H9 (cell line): Measurements from ENCODE around the gene RND3. TPM values are rescaled to one million over a fixed set of nuclear protein-coding genes. Genes with fewer than 3 reads are reported as not detected.
A peak's percentile ranks its signal among the peaks of the same experiment; 100 is the strongest.

ENCODE experiments used
- DNase-seq: peaks from one replicate; pipeline ENCODE4 v3.0.0-alpha.2; 2017
- H2AFZ ChIP-seq: one replicate; pipeline ENCODE4 v1.6.1; 2013; ENCODE audit warnings: mild to moderate bottlenecking, low read length, control low read depth, moderate library complexity
- H2AK5ac ChIP-seq: 2 replicates; pipeline ENCODE4 v1.6.1; 2013; ENCODE audit warnings: low read length, control low read depth, mixed read lengths; ENCODE audit not compliant: insufficient read length
- H2BK120ac ChIP-seq: one replicate; pipeline ENCODE4 v1.6.1; 2013; ENCODE audit warnings: low read depth, mild to moderate bottlenecking, low read length, control low read depth, inconsistent platforms; ENCODE audit not compliant: poor library complexity, severe bottlenecking
- H2BK12ac ChIP-seq: 2 replicates; pipeline ENCODE4 v1.6.1; 2013; ENCODE audit warnings: low read length, control low read depth, mixed read lengths, low read depth; ENCODE audit not compliant: insufficient read length
- H2BK15ac ChIP-seq: 2 replicates; pipeline ENCODE4 v1.6.1; 2013; ENCODE audit warnings: low read depth, low read length, control low read depth
- H2BK20ac ChIP-seq: one replicate; pipeline ENCODE4 v1.6.1; 2013; ENCODE audit warnings: low read depth, mild to moderate bottlenecking, low read length, control low read depth, inconsistent platforms; ENCODE audit not compliant: poor library complexity, severe bottlenecking
- H2BK5ac ChIP-seq: 2 replicates; pipeline ENCODE4 v1.6.1; 2013; ENCODE audit warnings: low read length, control low read depth, mixed read lengths; ENCODE audit not compliant: insufficient read length
- H3K14ac ChIP-seq: 2 replicates; pipeline ENCODE4 v1.6.1; 2013; ENCODE audit warnings: low read length, control low read depth; ENCODE audit not compliant: insufficient read depth
- H3K18ac ChIP-seq: 2 replicates; pipeline ENCODE4 v1.6.1; 2013; ENCODE audit warnings: low read depth, mild to moderate bottlenecking, mixed read lengths, low read length, control low read depth; ENCODE audit not compliant: insufficient read length
- H3K23ac ChIP-seq: 2 replicates; pipeline ENCODE4 v1.6.1; 2013; ENCODE audit warnings: low read length, control low read depth, mixed read lengths, low read depth; ENCODE audit not compliant: insufficient read length
- H3K23me2 ChIP-seq: 2 replicates; pipeline ENCODE4 v1.6.1; 2013; ENCODE audit warnings: low read depth, mild to moderate bottlenecking, mixed read lengths, low read length, control low read depth; ENCODE audit not compliant: insufficient read length, poor library complexity, severe bottlenecking
- H3K27ac ChIP-seq: 2 replicates; pipeline ENCODE4 v1.5.1; 2013; ENCODE audit warnings: low read length, control low read depth, mixed read lengths, low read depth; ENCODE audit not compliant: insufficient read length
- H3K27me3 ChIP-seq: 2 replicates; pipeline ENCODE4 v1.6.1; 2013; ENCODE audit warnings: low read length, control low read depth, inconsistent platforms; ENCODE audit not compliant: insufficient read depth
- H3K4ac ChIP-seq: 2 replicates; pipeline ENCODE4 v1.6.1; 2013; ENCODE audit warnings: low read depth, mild to moderate bottlenecking, control low read depth, inconsistent platforms, low read length, moderate library complexity
- H3K4me1 ChIP-seq: 2 replicates; pipeline ENCODE4 v1.6.1; 2013; ENCODE audit warnings: low read length, control low read depth, inconsistent platforms; ENCODE audit not compliant: insufficient read depth
- H3K4me2 ChIP-seq: 2 replicates; pipeline ENCODE4 v1.6.1; 2013; ENCODE audit warnings: low read length, control low read depth, mixed read lengths; ENCODE audit not compliant: insufficient read length, insufficient read depth
- H3K56ac ChIP-seq: 2 replicates; pipeline ENCODE4 v1.6.1; 2013; ENCODE audit warnings: low read depth, mild to moderate bottlenecking, mixed read lengths, low read length, control low read depth; ENCODE audit not compliant: insufficient read length
- H3K79me1 ChIP-seq: 2 replicates; pipeline ENCODE4 v1.6.1; 2013; ENCODE audit warnings: low read depth, mild to moderate bottlenecking, moderate library complexity, low read length, control low read depth, inconsistent platforms; ENCODE audit not compliant: insufficient read depth, poor library complexity, severe bottlenecking
- H3K79me2 ChIP-seq: 2 replicates; pipeline ENCODE4 v1.6.1; 2013; ENCODE audit warnings: low read length, control low read depth, inconsistent platforms; ENCODE audit not compliant: insufficient read depth
- H3K9ac ChIP-seq: 2 replicates; pipeline ENCODE4 v1.6.1; 2013; ENCODE audit warnings: low read length, control low read depth, mixed read lengths; ENCODE audit not compliant: insufficient read length; ENCODE audit errors: extremely low read depth
- H3K9me3 ChIP-seq: one replicate; pipeline ENCODE4 v1.6.1; 2013; ENCODE audit warnings: low read depth, low read length, inconsistent platforms; ENCODE audit not compliant: control insufficient read depth
- H3T11ph ChIP-seq: one replicate; pipeline ENCODE4 v1.6.1; 2013; ENCODE audit warnings: mild to moderate bottlenecking, low read length, control low read depth, inconsistent platforms
- H4K20me1 ChIP-seq: one replicate; pipeline ENCODE4 v1.6.1; 2013; ENCODE audit not compliant: control insufficient read depth, insufficient read length, insufficient read depth
- H4K5ac ChIP-seq: 2 replicates; pipeline ENCODE4 v1.6.1; 2013; ENCODE audit warnings: low read depth, mild to moderate bottlenecking, mixed read lengths, low read length, control low read depth; ENCODE audit not compliant: insufficient read length
- H4K8ac ChIP-seq: replicated peaks from 2 replicates; pipeline ENCODE4 v1.6.1; 2013; ENCODE audit warnings: low read length, control low read depth, mixed read lengths, low read depth; ENCODE audit not compliant: insufficient read length
- H4K91ac ChIP-seq: 2 replicates; pipeline ENCODE4 v1.6.1; 2013; ENCODE audit warnings: low read depth, mild to moderate bottlenecking, moderate library complexity, mixed read lengths, low read length, control low read depth; ENCODE audit not compliant: insufficient read length
- H3K27ac Mint-ChIP-seq, 3 experiments: 2 replicates in 2 of 3; 3 replicates in 1 of 3; pipeline ENCODE4 v1.8.0; 2020 to 2021; ENCODE audit warnings: mixed read lengths in 3 of 3, mild to moderate bottlenecking in 1 of 3, moderate library complexity in 1 of 3
- H3K27me3 Mint-ChIP-seq: 2 replicates; pipeline ENCODE4 v1.8.0; 2021; ENCODE audit warnings: low read depth, mild to moderate bottlenecking, moderate library complexity, mixed read lengths
- H3K36me3 Mint-ChIP-seq, 3 experiments: 2 replicates in 2 of 3; 3 replicates in 1 of 3; pipeline ENCODE4 v1.8.0; 2020 to 2021; ENCODE audit warnings: low read depth in 3 of 3, mixed read lengths in 3 of 3; ENCODE audit not compliant: insufficient read depth in 1 of 3
- H3K4me1 Mint-ChIP-seq, 2 experiments: 2 replicates each; pipeline ENCODE4 v1.8.0; 2020; ENCODE audit warnings: mixed read lengths in 2 of 2
- H3K4me3 Mint-ChIP-seq, 2 experiments: 2 replicates in 1 of 2; 3 replicates in 1 of 2; pipeline ENCODE4 v1.8.0; 2020 to 2021; ENCODE audit warnings: mild to moderate bottlenecking in 2 of 2, mixed read lengths in 2 of 2, moderate library complexity in 1 of 2
- H3K9me3 Mint-ChIP-seq, 2 experiments: 2 replicates in 1 of 2; 3 replicates in 1 of 2; pipeline ENCODE4 v1.8.0; 2020; ENCODE audit warnings: mild to moderate bottlenecking in 2 of 2, mixed read lengths in 2 of 2, moderate library complexity in 1 of 2
- WGBS: extraction: QIAGEN DNeasy Blood & Tissue Kit; methylation state at CpG from one replicate; pipeline ENCODE4 v1.1.7; 2013; ENCODE audit warnings: missing lambda C conversion rate, low lambda C conversion rate, mixed read lengths; ENCODE audit not compliant: insufficient read length; ENCODE audit errors: extremely low coverage; 5-methylcytosine and 5-hydroxymethylcytosine counted together
- total RNA-seq: library from RNA; stranded (reverse); gene quantifications from 2 replicates; pipeline ENCODE4 v1.2.1, GENCODE V29; 2021
- TF ChIP-seq, protein P1 (sequence below): fragments of 200-600 bp; sonication (generic); conservative IDR thresholded peaks from 3 replicates; pipeline ENCODE4 v1.8.0; 2021; ENCODE audit warnings: antibody characterized with exemption, mild to moderate bottlenecking

RND3 gene
- total RNA-seq, 1 experiment from 2014 or later: 62.6 TPM

DNA sequence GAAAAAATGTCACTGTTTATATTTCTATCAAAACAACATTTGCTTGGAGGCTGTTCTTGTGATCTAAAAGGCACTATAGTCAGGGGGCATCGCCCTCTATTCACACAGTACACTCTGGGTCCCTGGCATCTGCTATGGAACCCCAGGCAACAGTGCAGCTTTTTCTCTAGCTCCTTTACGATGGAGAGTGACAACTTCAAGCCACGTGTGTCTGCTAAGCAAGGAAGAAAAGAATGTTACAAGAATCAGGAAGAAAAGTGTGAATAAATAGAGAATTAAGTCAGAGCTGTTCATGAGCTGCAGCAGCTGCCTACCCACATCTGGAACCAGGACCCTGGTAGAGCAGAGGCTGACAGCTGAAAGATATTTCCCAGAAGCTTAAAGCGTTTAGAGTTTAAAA is 11.2 kb downstream of the RND3 start:
- Histone ChIP-seq H2BK20ac (no peak overlapping the region), H3K4me1 (peaks cover 5% of the 10 kb centered on the region), H3K56ac (no peak overlapping the region), H2BK120ac (no peak overlapping the region), H4K91ac (no peak overlapping the region), H2BK12ac (no peak overlapping the region), H3K4me2 (no peak overlapping the region), H3K9me3 (no peaks in the 10 kb centered on the region), H2AK5ac (no peak overlapping the region), H3K4ac (no peak overlapping the region), H2BK15ac (no peak overlapping the region), H3K18ac (no peak overlapping the region), H2BK5ac (no peak overlapping the region), H3K9ac (no peak overlapping the region), H3K14ac (no peak overlapping the region), H3K27me3 (no peaks in the 10 kb centered on the region), H4K20me1 (no peaks in the 10 kb centered on the region), H3K27ac (no peak overlapping the region), H3K23ac (no peak overlapping the region), H3K79me2 (peaks cover 53% of the 10 kb centered on the region), H4K5ac (no peak overlapping the region), H3T11ph (no peak overlapping the region), H4K8ac (no peak overlapping the region), H3K79me1 (peaks cover 4% of the 10 kb centered on the region), H2AFZ (no peak overlapping the region), H3K23me2 (no peaks in the 10 kb centered on the region)
- WGBS: no CpG with 5 or more reads among the region's 4 CpGs
- H3K27ac Mint-ChIP-seq: peak overlapping the region in 1 of 3 experiments; percentile 79; a peak in 1 of 7 replicates
- no peaks in the 10 kb centered on the region for H3K9me3 Mint-ChIP-seq
- peaks cover 35 to 60% (median 37%) of the 10 kb centered on the region in 3 experiments for H3K36me3 Mint-ChIP-seq
- no peak for DNase-seq
- no peaks in the 10 kb centered on the region for H3K27me3 Mint-ChIP-seq
- TF ChIP-seq, protein P1, sequence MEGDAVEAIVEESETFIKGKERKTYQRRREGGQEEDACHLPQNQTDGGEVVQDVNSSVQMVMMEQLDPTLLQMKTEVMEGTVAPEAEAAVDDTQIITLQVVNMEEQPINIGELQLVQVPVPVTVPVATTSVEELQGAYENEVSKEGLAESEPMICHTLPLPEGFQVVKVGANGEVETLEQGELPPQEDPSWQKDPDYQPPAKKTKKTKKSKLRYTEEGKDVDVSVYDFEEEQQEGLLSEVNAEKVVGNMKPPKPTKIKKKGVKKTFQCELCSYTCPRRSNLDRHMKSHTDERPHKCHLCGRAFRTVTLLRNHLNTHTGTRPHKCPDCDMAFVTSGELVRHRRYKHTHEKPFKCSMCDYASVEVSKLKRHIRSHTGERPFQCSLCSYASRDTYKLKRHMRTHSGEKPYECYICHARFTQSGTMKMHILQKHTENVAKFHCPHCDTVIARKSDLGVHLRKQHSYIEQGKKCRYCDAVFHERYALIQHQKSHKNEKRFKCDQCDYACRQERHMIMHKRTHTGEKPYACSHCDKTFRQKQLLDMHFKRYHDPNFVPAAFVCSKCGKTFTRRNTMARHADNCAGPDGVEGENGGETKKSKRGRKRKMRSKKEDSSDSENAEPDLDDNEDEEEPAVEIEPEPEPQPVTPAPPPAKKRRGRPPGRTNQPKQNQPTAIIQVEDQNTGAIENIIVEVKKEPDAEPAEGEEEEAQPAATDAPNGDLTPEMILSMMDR: no peak
- no peak overlapping the region for H3K4me3 Mint-ChIP-seq
- peaks cover 38 to 52% of the 10 kb centered on the region in 2 experiments for H3K4me1 Mint-ChIP-seq
